K562 (cell line): Measurements from ENCODE around the gene ARHGAP12. TPM values are rescaled to one million over a fixed set of nuclear protein-coding genes. Genes with fewer than 3 reads are reported as not detected.

Source experiments
- CREB1 ChIP-seq, 2 experiments: sonication (generic) in 1 of 2; formaldehyde crosslinking in 1 of 2; IDR thresholded peaks; 2 replicates each; pipeline versions ENCODE4 v1.6.1 to v1.8.0; 2012 to 2022; ENCODE audit warnings: inconsistent platforms in 1 of 2, mild to moderate bottlenecking in 1 of 2, missing genetic modification reagents in 1 of 2, moderate library complexity in 1 of 2
- DNMT1 ChIP-seq: fragments of 450-650 bp; IDR thresholded peaks from 2 replicates; pipeline ENCODE4 v1.6.1; 2016; ENCODE audit warnings: antibody characterized with exemption, mild to moderate bottlenecking
- E2F5 ChIP-seq: sonication (generic); formaldehyde crosslinking; IDR thresholded peaks from 2 replicates; pipeline ENCODE4 v1.8.0; 2022; ENCODE audit warnings: mild to moderate bottlenecking, missing genetic modification reagents
- ELF1 ChIP-seq: fragments of 200-800 bp; sonication (Bioruptor generic); IDR thresholded peaks from 2 replicates; pipeline ENCODE4 v1.6.1; 2016; ENCODE audit warnings: missing genetic modification characterization, missing compliant biosample characterization
- FOXK2 ChIP-seq, 2 experiments: fragments of 450-650 bp; IDR thresholded peaks in 1 of 2; conservative IDR thresholded peaks in 1 of 2; 2 replicates each; pipeline ENCODE4 v1.6.1; 2016; ENCODE audit warnings: low read depth in 2 of 2, mild to moderate bottlenecking in 1 of 2
- NCOA2 ChIP-seq, 2 experiments: fragments of 450-650 bp; IDR thresholded peaks; 2 replicates each; pipeline ENCODE4 v1.6.1; 2018; ENCODE audit warnings: mild to moderate bottlenecking in 2 of 2, moderate library complexity in 1 of 2; ENCODE audit not compliant: partially characterized antibody in 2 of 2
- NR2C1 ChIP-seq, 2 experiments: fragments of 450-650 bp; IDR thresholded peaks; 2 replicates each; pipeline ENCODE4 v1.6.1; 2017; ENCODE audit warnings: mild to moderate bottlenecking in 2 of 2, antibody characterized with exemption in 1 of 2, inconsistent platforms in 1 of 2, missing compliant biosample characterization in 1 of 2, missing genetic modification characterization in 1 of 2
- PHTF2 ChIP-seq: fragments of 250-450 bp; sonication (Bioruptor Pico); IDR thresholded peaks from 2 replicates; pipeline ENCODE4 v1.5.0; 2021; ENCODE audit warnings: mild to moderate bottlenecking
- PKNOX1 ChIP-seq: fragments of 450-650 bp; IDR thresholded peaks from 2 replicates; pipeline ENCODE4 v1.6.1; 2016
- SMARCE1 ChIP-seq: fragments of 450-650 bp; IDR thresholded peaks from 2 replicates; pipeline ENCODE4 v1.7.1; 2016; ENCODE audit warnings: mild to moderate bottlenecking
- SOX6 ChIP-seq: fragments of 450-650 bp; IDR thresholded peaks from 2 replicates; pipeline ENCODE4 v1.6.1; 2014; ENCODE audit warnings: mild to moderate bottlenecking
- TFAM ChIP-seq: fragments of 250-450 bp; sonication (Bioruptor Pico); conservative IDR thresholded peaks from 2 replicates; pipeline ENCODE4 v1.5.0; 2021; ENCODE audit warnings: mild to moderate bottlenecking, moderate library complexity
- TFAP4 ChIP-seq: sonication (generic); formaldehyde crosslinking; IDR thresholded peaks from 2 replicates; pipeline ENCODE4 v1.8.0; 2022; ENCODE audit warnings: missing genetic modification reagents, mild to moderate bottlenecking, moderate library complexity, borderline replicate concordance
- ZBTB33 ChIP-seq: sonication (generic); formaldehyde crosslinking; IDR thresholded peaks from 2 replicates; pipeline ENCODE4 v1.8.1; 2023; ENCODE audit warnings: mild to moderate bottlenecking, missing genetic modification reagents
- ZBTB43 ChIP-seq: sonication (generic); formaldehyde crosslinking; IDR thresholded peaks from 2 replicates; pipeline ENCODE4 v1.8.0; 2023; ENCODE audit warnings: mild to moderate bottlenecking, missing genetic modification reagents
- ZFP1 ChIP-seq: fragments of 450-650 bp; formaldehyde crosslinking; IDR thresholded peaks from 2 replicates; pipeline ENCODE4 v1.4.0; 2020; ENCODE audit warnings: mild to moderate bottlenecking, mixed read lengths
- ZNF41 ChIP-seq: fragments of 250-450 bp; sonication (Bioruptor Pico); conservative IDR thresholded peaks from 2 replicates; pipeline ENCODE4 v1.4.0; 2020; ENCODE audit warnings: mild to moderate bottlenecking
- ZNF445 ChIP-seq: fragments of 250-450 bp; sonication (Bioruptor Pico); IDR thresholded peaks from 2 replicates; pipeline ENCODE4 v1.4.0; 2020; ENCODE audit warnings: low read depth, mild to moderate bottlenecking, moderate library complexity
- ZNF778 ChIP-seq: fragments of 450-650 bp; formaldehyde crosslinking; IDR thresholded peaks from 2 replicates; pipeline ENCODE4 v1.4.0; 2020; ENCODE audit warnings: mild to moderate bottlenecking, moderate library complexity
- polyA plus RNA-seq, 8 experiments: library from polyadenylated mRNA; depleted of rRNA in 4 of 8; stranded (reverse) in 5 of 8; unstranded in 3 of 8; fragments of >200 nt; fragmentation: Nextera tagmentation in 2 of 8; fragmentation: Illumina TruSeq in 1 of 8; extraction: Ambion mirVana in 2 of 8; extraction: Trizol in 1 of 8; gene quantifications; 2 replicates each; pipeline versions ENCODE4 v1.2.1 to v1.2.3, GENCODE V29; 2011 to 2014; ENCODE audit warnings: inconsistent platforms in 1 of 8, missing spikeins in 1 of 8
- total RNA-seq, 7 experiments: library from RNA; depleted of rRNA in 6 of 7; stranded (reverse); fragments of >200 nt in 6 of 7; fragmentation: Illumina TruSeq in 2 of 7; extraction: Trizol in 2 of 7; gene quantifications; 2 replicates each; pipeline versions ENCODE4 v1.2.1 to v1.2.3, GENCODE V29; 2011 to 2021; ENCODE audit warnings: low replicate concordance in 1 of 7

ARHGAP12 gene
- total and polyA plus RNA-seq, 9 of the 15 experiments (the other 6 are each of a cell fraction or from before 2014, with no cell fraction given): 4.4 to 18.7 (median 10.1) TPM

GRCh38 chr10:31977440-31978155 lies 49.0 kb upstream of the ARHGAP12 start (continued):
- no peak for TF ChIP-seq ZBTB33 (CRISPR knock-in tag)
- TF ChIP-seq NR2C1 (IDR thresholded peaks at IDR 0.05): peak; percentile 90
- TF ChIP-seq NR2C1 (tag; IDR thresholded peaks at IDR 0.05): peak; percentile 90
- no peak for TF ChIP-seq PHTF2 (CRISPR knock-in tag)
- no peak for TF ChIP-seq E2F5
- TF ChIP-seq ZNF778 (CRISPR knock-in tag): no peak
- TF ChIP-seq ZBTB43: no peak
- no peak for TF ChIP-seq DNMT1
- TF ChIP-seq SOX6: 0 out of 2 replicates have a peak, but pooled peaks have one; percentile 3
- TF ChIP-seq SMARCE1: 0 out of 2 replicates have a peak, but pooled peaks have one; percentile 43
- no peak for TF ChIP-seq ZNF41 (CRISPR knock-in tag)
- TF ChIP-seq ZFP1 (CRISPR knock-in tag): no peak
- TF ChIP-seq CREB1 (IDR thresholded peaks at IDR 0.05): no peak
- no peak for TF ChIP-seq CREB1 (CRISPR knock-in tag; IDR thresholded peaks at IDR 0.05)
- TF ChIP-seq TFAM (CRISPR knock-in tag): no peak
- TF ChIP-seq NCOA2 (IDR thresholded peaks at IDR 0.05; ENCODE audit: partially characterized antibody in 2 of 2): no peak
- TF ChIP-seq ELF1: no peak
- TF ChIP-seq PKNOX1: peak; percentile 89
- TF ChIP-seq FOXK2 (conservative IDR thresholded peaks at IDR 0.05 in 1 of 2, IDR thresholded peaks at IDR 0.05 in 1 of 2; ENCODE audit: low read depth in 2 of 2): peak; percentile 54 to 64; a peak in 2 of 4 replicates
- no peak for TF ChIP-seq TFAP4 (CRISPR knock-in tag)
- TF ChIP-seq ZNF445 (CRISPR knock-in tag): no peak
